Endothelial cell (in vitro differentiated cells): ENCODE measurements around the gene RETSAT. TPM values are rescaled to one million over a fixed set of nuclear protein-coding genes. Genes with fewer than 3 reads are reported as not detected.

Experiments used
- DNase-seq: peaks from one replicate; pipeline ENCODE4 v3.0.0; 2021; ENCODE audit warnings: low spot score
- H3K27ac Mint-ChIP-seq: one replicate; pipeline ENCODE4 v1.8.0; 2021; ENCODE audit warnings: mixed read lengths, inconsistent platforms; ENCODE audit not compliant: unreplicated experiment
- H3K27me3 Mint-ChIP-seq: one replicate; pipeline ENCODE4 v1.8.0; 2021; ENCODE audit warnings: mild to moderate bottlenecking, moderate library complexity, mixed read lengths, inconsistent platforms; ENCODE audit not compliant: unreplicated experiment
- H3K36me3 Mint-ChIP-seq: one replicate; pipeline ENCODE4 v1.8.0; 2021; ENCODE audit warnings: mild to moderate bottlenecking, low read depth, mixed read lengths, inconsistent platforms; ENCODE audit not compliant: unreplicated experiment
- H3K4me1 Mint-ChIP-seq: one replicate; pipeline ENCODE4 v1.8.0; 2021; ENCODE audit warnings: mild to moderate bottlenecking, mixed read lengths, inconsistent platforms; ENCODE audit not compliant: unreplicated experiment
- H3K4me3 Mint-ChIP-seq: one replicate; pipeline ENCODE4 v1.8.0; 2021; ENCODE audit warnings: mild to moderate bottlenecking, mixed read lengths, inconsistent platforms; ENCODE audit not compliant: unreplicated experiment
- H3K9me3 Mint-ChIP-seq: one replicate; pipeline ENCODE4 v1.8.0; 2021; ENCODE audit warnings: mixed read lengths, inconsistent platforms; ENCODE audit not compliant: unreplicated experiment
- CTCF ChIP-seq: fragments of 200-600 bp; sonication (generic); IDR thresholded peaks from one replicate; pipeline ENCODE4 v1.5.0; 2021; ENCODE audit warnings: antibody characterized with exemption; ENCODE audit not compliant: unreplicated experiment
- total RNA-seq: library from RNA; stranded (reverse); fragmentation: NEBNext Ultra II Directional; extraction: Animal tissue kit (Norgen Biotek cat#: 25700); gene quantifications from one replicate; pipeline ENCODE4 v1.2.1, GENCODE V29; 2021; ENCODE audit not compliant: unreplicated experiment

RETSAT gene
- total RNA-seq, 1 donor from 2014 or later: 37.0 TPM

DNA sequence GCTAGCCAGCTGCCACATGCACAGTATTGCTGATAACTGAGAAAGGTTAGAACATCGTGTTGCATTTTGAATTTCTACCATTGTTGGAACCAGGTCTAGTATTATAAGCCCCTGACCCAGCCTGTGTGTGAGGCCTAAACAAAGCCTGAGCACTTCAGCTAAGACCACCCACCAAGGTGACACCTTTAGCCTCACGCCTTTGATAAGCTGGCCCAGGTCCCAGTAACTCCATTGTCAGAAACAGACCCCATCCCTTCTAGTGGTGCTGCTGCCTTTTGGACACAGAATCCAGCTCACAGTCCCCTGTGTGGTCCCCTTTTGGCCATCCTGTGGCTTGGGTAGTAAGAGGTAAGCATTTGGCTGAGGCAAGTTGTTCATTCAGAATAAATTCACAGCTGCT is 1.9 kb upstream of the RETSAT start:
- no peak for DNase-seq
- H3K27ac Mint-ChIP-seq: no peak overlapping the region

GRCh38 chr2:85355521-85355920 is 1.2 kb upstream of the RETSAT start:
- DNase-seq: no peak
- no peak for TF ChIP-seq CTCF
- H3K27me3 Mint-ChIP-seq: peaks cover 8% of the 10 kb centered on the region
- peak overlapping the region; percentile 45 for H3K27ac Mint-ChIP-seq
- H3K4me3 Mint-ChIP-seq: peak overlapping the region; percentile 100
- no peaks in the 10 kb centered on the region for H3K9me3 Mint-ChIP-seq
- peaks cover 10% of the 10 kb centered on the region for H3K36me3 Mint-ChIP-seq
- peaks cover 20% of the 10 kb centered on the region for H3K4me1 Mint-ChIP-seq

More for the DNA sequence above, 1.9 kb upstream of the RETSAT start:
- Mint-ChIP-seq H3K27me3 (peaks cover 8% of the 10 kb centered on the region), H3K4me3 (no peak overlapping the region), H3K4me1 (peaks cover 20% of the 10 kb centered on the region), H3K36me3 (peaks cover 4% of the 10 kb centered on the region), H3K9me3 (no peaks in the 10 kb centered on the region)
- TF ChIP-seq CTCF: no peak

GRCh38 chr2:85355073-85355410 is 714 bp upstream of the RETSAT start:
- Mint-ChIP-seq H3K36me3 (peaks cover 14% of the 10 kb centered on the region), H3K27me3 (peaks cover 8% of the 10 kb centered on the region)
- DNase-seq: no peak

DNA sequence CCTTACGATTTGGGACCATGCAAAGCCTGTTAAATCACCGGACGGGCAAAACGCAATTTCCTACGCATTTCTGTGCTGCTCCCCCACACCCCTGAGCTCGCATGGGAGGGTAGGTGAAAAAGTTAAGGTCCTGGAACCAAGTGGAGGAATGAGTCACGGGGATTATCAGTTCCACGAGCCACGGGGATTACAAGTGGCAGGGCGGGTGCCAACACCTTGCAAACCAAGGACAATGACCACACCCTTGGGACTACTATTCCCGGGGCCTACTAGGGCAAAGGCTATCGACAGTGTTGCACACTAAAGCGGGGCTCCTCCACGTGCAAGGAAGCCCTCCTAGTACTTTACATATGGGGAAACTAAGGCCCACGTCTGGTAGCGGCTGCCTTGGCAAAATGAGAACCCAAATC is 447 bp downstream of the RETSAT start:
- no peak for TF ChIP-seq CTCF
- no peak for DNase-seq
- Mint-ChIP-seq H3K36me3 (peaks cover 22% of the 10 kb centered on the region), H3K27me3 (peaks cover 8% of the 10 kb centered on the region), H3K27ac (no peak overlapping the region), H3K4me1 (peaks cover 20% of the 10 kb centered on the region), H3K9me3 (no peaks in the 10 kb centered on the region), H3K4me3 (peak overlapping the region; percentile 100)

More at GRCh38 chr2:85355073-85355410, 714 bp upstream of the RETSAT start:
- Mint-ChIP-seq H3K9me3 (no peaks in the 10 kb centered on the region), H3K4me3 (peak overlapping the region; percentile 100), H3K27ac (peak overlapping the region; percentile 94), H3K4me1 (peaks cover 20% of the 10 kb centered on the region)
- no peak for TF ChIP-seq CTCF

DNA sequence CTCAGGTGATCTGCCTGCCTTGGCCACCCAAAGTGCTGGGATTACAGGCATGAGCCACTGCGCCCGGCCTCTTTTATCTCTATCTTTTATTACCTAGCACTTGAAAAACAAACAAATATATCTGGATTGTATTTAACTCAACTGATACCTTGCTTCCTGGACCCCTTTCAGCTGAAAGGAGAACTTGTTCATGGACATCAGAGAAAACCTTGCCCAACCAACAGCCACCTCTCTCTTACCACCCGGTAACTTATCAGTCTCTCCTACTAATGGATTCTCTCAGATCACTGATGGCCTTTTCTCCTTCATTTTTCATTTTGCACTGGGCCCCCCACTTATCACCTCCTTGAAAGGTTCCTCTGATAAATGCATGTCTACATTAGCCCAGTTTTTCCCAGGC is 6.7 kb downstream of the RETSAT start:
- Mint-ChIP-seq H3K36me3 (peaks cover 36% of the 10 kb centered on the region), H3K27ac (no peak overlapping the region), H3K27me3 (peaks cover 1% of the 10 kb centered on the region), H3K4me1 (no peaks in the 10 kb centered on the region), H3K4me3 (no peak overlapping the region), H3K9me3 (no peaks in the 10 kb centered on the region)
- no peak for TF ChIP-seq CTCF
- DNase-seq: no peak
